ENCODE measurements around the gene PRXL2B. TPM values are rescaled to one million over a fixed set of nuclear protein-coding genes. Genes with fewer than 3 reads are reported as not detected.

Gene PRXL2B
- total RNA-seq, 1 donor from 2014 or later: 10.0 TPM

DNA sequence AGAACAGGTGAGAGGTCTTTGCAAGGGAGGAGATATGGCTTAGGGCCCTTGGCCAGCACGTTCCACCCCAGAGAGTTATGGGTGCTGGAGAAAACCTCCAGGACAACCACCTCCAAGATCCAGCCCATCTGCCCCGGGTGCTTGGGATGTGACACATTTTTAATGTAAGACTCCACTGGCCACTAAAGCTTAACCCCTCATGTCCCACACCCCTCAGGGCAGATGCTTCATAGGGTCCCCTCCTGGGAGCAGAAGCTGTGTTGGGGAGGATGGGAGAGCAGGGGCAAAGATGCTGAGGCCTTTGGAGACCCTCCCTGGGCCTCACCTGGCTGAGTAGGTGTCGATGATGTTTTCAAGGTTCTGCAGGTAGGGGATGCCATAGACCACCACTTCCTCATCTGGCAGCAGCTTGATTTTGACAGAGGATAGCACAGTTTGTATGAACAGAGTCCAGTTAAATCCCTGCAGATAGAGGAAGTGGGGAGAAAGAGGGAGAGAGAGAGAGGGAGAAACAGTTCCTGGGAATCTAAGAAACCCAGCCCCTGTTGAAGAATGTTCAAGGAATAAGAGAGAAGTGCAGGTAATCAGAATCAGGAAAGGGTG lies 11.9 kb downstream of the PRXL2B start:
- no peaks in the 10 kb centered on the region for H4K20me1 ChIP-seq (ENCODE audit: low read depth)
- H3K4me1 Mint-ChIP-seq: peaks cover 12% of the 10 kb centered on the region

DNA sequence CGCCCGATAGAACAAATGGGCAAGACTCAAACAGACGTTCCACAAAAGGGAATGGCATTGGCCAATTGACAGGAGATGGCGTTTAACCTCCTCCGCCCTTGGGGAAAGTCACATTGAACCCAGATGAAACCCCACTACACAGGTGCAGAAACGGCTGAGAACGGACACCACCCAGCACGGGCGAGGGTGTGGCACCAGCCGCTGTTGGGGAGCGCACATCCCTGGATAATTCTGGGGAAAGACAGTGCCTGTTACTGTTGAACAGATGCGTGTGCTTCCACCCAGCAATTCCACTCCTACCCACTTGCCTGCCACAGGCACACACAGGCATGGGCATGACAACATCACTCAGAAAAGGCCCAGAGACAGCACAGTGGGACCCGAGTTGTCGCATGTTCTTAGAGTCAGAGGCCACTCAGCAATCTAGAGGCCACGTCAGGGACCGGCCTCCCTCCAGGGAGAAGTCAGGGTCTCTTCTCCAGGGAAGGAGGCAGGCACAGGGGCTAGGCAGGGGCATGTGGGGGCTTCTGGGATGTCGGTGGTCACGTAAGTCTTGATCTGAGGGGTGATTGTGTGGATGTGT lies 15.2 kb downstream of the PRXL2B start:
- no peak overlapping the region for H3K4me3 ChIP-seq
- Mint-ChIP-seq H3K27ac (peak overlapping the region; percentile 38), H3K4me1 (peaks cover 12% of the 10 kb centered on the region), H3K4me3 (no peak overlapping the region), H3K9me3 (peaks cover 3% of the 10 kb centered on the region), H3K36me3 (no peaks in the 10 kb centered on the region), H3K27me3 (ENCODE audit: insufficient read depth, low read depth) (peaks cover 5% of the 10 kb centered on the region)
- no peak overlapping the region for H3K9ac ChIP-seq
- H3K36me3 ChIP-seq: no peaks in the 10 kb centered on the region
- H3K4me1 ChIP-seq: no peaks in the 10 kb centered on the region
- H2AFZ ChIP-seq (replicated peaks): no peak overlapping the region
- DNase-seq (ENCODE audit: low spot score): no peak
- no peak overlapping the region for H3K4me2 ChIP-seq
- H3K27me3 ChIP-seq: peaks cover 18% of the 10 kb centered on the region
- no peaks in the 10 kb centered on the region for H3K79me2 ChIP-seq (ENCODE audit: low read depth)
- H3K27ac ChIP-seq: no peak overlapping the region
- no peaks in the 10 kb centered on the region for H3K9me3 ChIP-seq (ENCODE audit: low read depth)
- H3F3A ChIP-seq (ENCODE audit: low read depth): no peaks in the 10 kb centered on the region
- H4K20me1 ChIP-seq (ENCODE audit: low read depth): no peaks in the 10 kb centered on the region
- TF ChIP-seq, protein P1, sequence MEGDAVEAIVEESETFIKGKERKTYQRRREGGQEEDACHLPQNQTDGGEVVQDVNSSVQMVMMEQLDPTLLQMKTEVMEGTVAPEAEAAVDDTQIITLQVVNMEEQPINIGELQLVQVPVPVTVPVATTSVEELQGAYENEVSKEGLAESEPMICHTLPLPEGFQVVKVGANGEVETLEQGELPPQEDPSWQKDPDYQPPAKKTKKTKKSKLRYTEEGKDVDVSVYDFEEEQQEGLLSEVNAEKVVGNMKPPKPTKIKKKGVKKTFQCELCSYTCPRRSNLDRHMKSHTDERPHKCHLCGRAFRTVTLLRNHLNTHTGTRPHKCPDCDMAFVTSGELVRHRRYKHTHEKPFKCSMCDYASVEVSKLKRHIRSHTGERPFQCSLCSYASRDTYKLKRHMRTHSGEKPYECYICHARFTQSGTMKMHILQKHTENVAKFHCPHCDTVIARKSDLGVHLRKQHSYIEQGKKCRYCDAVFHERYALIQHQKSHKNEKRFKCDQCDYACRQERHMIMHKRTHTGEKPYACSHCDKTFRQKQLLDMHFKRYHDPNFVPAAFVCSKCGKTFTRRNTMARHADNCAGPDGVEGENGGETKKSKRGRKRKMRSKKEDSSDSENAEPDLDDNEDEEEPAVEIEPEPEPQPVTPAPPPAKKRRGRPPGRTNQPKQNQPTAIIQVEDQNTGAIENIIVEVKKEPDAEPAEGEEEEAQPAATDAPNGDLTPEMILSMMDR (IDR thresholded peaks at IDR 0.05): no peak
- TF ChIP-seq EZH2phosphoT487 (IDR thresholded peaks at IDR 0.05) (no peak), EZH2 (IDR thresholded peaks at IDR 0.05) (no peak)

More for the DNA sequence above, 11.9 kb downstream of the PRXL2B start:
- H3K9me3 Mint-ChIP-seq: peaks cover 3% of the 10 kb centered on the region
- H3K27ac ChIP-seq: no peak overlapping the region
- H3K4me3 Mint-ChIP-seq: no peak overlapping the region
- no peaks in the 10 kb centered on the region for H3F3A ChIP-seq (ENCODE audit: low read depth)
- H3K9ac ChIP-seq: no peak overlapping the region
- no peaks in the 10 kb centered on the region for H3K4me1 ChIP-seq
- no peaks in the 10 kb centered on the region for H3K36me3 ChIP-seq
- peaks cover 18% of the 10 kb centered on the region for H3K27me3 ChIP-seq
- H3K27ac Mint-ChIP-seq: no peak overlapping the region
- no peak overlapping the region for H3K4me3 ChIP-seq
- no peak for DNase-seq (ENCODE audit: low spot score)
- no peak overlapping the region for H2AFZ ChIP-seq (replicated peaks)
- H3K9me3 ChIP-seq (ENCODE audit: low read depth): no peaks in the 10 kb centered on the region
- no peaks in the 10 kb centered on the region for H3K36me3 Mint-ChIP-seq
- H3K79me2 ChIP-seq (ENCODE audit: low read depth): no peaks in the 10 kb centered on the region
- TF ChIP-seq, protein P1 (IDR thresholded peaks at IDR 0.05): no peak
- TF ChIP-seq EZH2phosphoT487 (IDR thresholded peaks at IDR 0.05) (no peak), EZH2 (IDR thresholded peaks at IDR 0.05) (no peak)
- peaks cover 5% of the 10 kb centered on the region for H3K27me3 Mint-ChIP-seq (ENCODE audit: insufficient read depth, low read depth)
- no peak overlapping the region for H3K4me2 ChIP-seq

DNA sequence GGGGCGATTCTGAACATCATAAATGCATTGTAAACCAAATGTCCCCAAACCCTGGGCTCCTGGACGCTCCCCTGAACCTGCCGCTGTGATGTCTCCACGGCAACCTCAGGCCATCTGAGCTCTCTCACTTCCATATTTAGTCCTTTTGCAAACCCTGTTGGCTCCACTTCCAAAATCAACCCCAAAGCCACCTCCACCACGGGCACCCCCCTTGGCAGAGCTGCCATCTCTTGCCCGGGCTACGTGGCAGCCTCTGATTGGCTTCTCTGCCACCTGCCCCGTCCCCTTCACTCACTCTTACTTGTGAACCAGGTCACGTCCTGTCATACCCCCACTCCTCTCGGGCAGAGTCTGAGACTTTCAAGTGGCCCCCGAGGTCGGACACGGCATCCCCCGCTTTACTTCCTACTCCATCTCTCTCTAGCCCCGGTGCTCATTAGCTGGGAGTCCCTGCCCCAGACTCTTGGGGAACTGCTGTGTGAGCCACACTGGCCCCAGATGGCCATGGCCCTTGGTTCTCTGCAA lies 15.8 kb downstream of the PRXL2B start:
- peaks cover 5% of the 10 kb centered on the region for H3K27me3 Mint-ChIP-seq (ENCODE audit: insufficient read depth, low read depth)
- Histone ChIP-seq H3K4me1 (no peaks in the 10 kb centered on the region), H3K9ac (no peak overlapping the region), H3K27ac (no peak overlapping the region), H3K4me3 (no peak overlapping the region), H2AFZ (replicated peaks) (no peak overlapping the region), H4K20me1 (ENCODE audit: low read depth) (no peaks in the 10 kb centered on the region), H3K9me3 (ENCODE audit: low read depth) (no peaks in the 10 kb centered on the region), H3F3A (ENCODE audit: low read depth) (no peaks in the 10 kb centered on the region), H3K27me3 (peaks cover 18% of the 10 kb centered on the region), H3K4me2 (no peak overlapping the region), H3K36me3 (no peaks in the 10 kb centered on the region), H3K79me2 (ENCODE audit: low read depth) (no peaks in the 10 kb centered on the region)
- H3K27ac Mint-ChIP-seq: peak overlapping the region; percentile 89
- TF ChIP-seq EZH2phosphoT487 (IDR thresholded peaks at IDR 0.05) (no peak), EZH2 (IDR thresholded peaks at IDR 0.05) (no peak)
- TF ChIP-seq, protein P1 (IDR thresholded peaks at IDR 0.05): no peak
- no peaks in the 10 kb centered on the region for H3K36me3 Mint-ChIP-seq
- H3K9me3 Mint-ChIP-seq: peaks cover 3% of the 10 kb centered on the region
- DNase-seq (ENCODE audit: low spot score): no peak
- no peak overlapping the region for H3K4me3 Mint-ChIP-seq
- H3K4me1 Mint-ChIP-seq: peaks cover 11% of the 10 kb centered on the region

Data from neural progenitor cell (in vitro differentiated cells).